Measurements from ENCODE around the gene TSEN2.

Gene TSEN2

GRCh38 chr3:12557473-12558100 is 73.3 kb downstream of the TSEN2 start:
- Mint-ChIP-seq H3K36me3 (ENCODE audit: low read depth) (no peaks in the 10 kb centered on the region), H3K27me3 (ENCODE audit: low read depth) (peaks cover 30% of the 10 kb centered on the region), H3K27ac (peak overlapping the region; percentile 85), H3K4me1 (ENCODE audit: low read depth) (peaks cover 32% of the 10 kb centered on the region), H3K9me3 (no peaks in the 10 kb centered on the region), H3K4me3 (peak overlapping the region; percentile 92)

- Mint-ChIP-seq H3K9me3 (no peaks in the 10 kb centered on the region), H3K27ac (no peak overlapping the region), H3K4me3 (no peak overlapping the region), H3K36me3 (ENCODE audit: low read depth) (no peaks in the 10 kb centered on the region), H3K27me3 (ENCODE audit: low read depth) (peaks cover 22% of the 10 kb centered on the region), H3K4me1 (ENCODE audit: low read depth) (peaks cover 29% of the 10 kb centered on the region)
These were observed 74.4 kb downstream of the TSEN2 start for GRCh38 chr3:12558706-12559105.

- peaks cover 1% of the 10 kb centered on the region for H3K9me3 Mint-ChIP-seq
- no peak overlapping the region for H3K27ac Mint-ChIP-seq
- peaks cover 14% of the 10 kb centered on the region for H3K27me3 Mint-ChIP-seq (ENCODE audit: low read depth)
- peaks cover 2% of the 10 kb centered on the region for H3K36me3 Mint-ChIP-seq (ENCODE audit: low read depth)
- peak overlapping the region; percentile 47 for H3K4me3 Mint-ChIP-seq
- H3K4me1 Mint-ChIP-seq (ENCODE audit: low read depth) = peaks cover 25% of the 10 kb centered on the region
These were observed 75.2 kb downstream of the TSEN2 start for GRCh38 chr3:12559520-12559919.

GRCh38 chr3:12560505-12561190 is 76.4 kb downstream of the TSEN2 start:
- Mint-ChIP-seq H3K27me3 (ENCODE audit: low read depth) (peaks cover 4% of the 10 kb centered on the region), H3K27ac (peak overlapping the region; percentile 5), H3K36me3 (ENCODE audit: low read depth) (peaks cover 9% of the 10 kb centered on the region), H3K4me3 (no peak overlapping the region), H3K9me3 (peaks cover 9% of the 10 kb centered on the region), H3K4me1 (ENCODE audit: low read depth) (peaks cover 24% of the 10 kb centered on the region)

- Mint-ChIP-seq H3K27ac (no peak overlapping the region), H3K27me3 (ENCODE audit: low read depth) (no peaks in the 10 kb centered on the region), H3K4me1 (ENCODE audit: low read depth) (peaks cover 22% of the 10 kb centered on the region), H3K4me3 (no peak overlapping the region), H3K9me3 (peaks cover 14% of the 10 kb centered on the region), H3K36me3 (ENCODE audit: low read depth) (peaks cover 13% of the 10 kb centered on the region)
These were observed 77.1 kb downstream of the TSEN2 start for GRCh38 chr3:12561397-12561796.

GRCh38 chr3:12562451-12562850 is 78.2 kb downstream of the TSEN2 start:
- no peak overlapping the region for H3K27ac Mint-ChIP-seq
- peaks cover 19% of the 10 kb centered on the region for H3K9me3 Mint-ChIP-seq
- H3K36me3 Mint-ChIP-seq (ENCODE audit: low read depth) = peaks cover 19% of the 10 kb centered on the region
- no peak overlapping the region for H3K4me3 Mint-ChIP-seq
- H3K27me3 Mint-ChIP-seq (ENCODE audit: low read depth) = no peaks in the 10 kb centered on the region
- peaks cover 20% of the 10 kb centered on the region for H3K4me1 Mint-ChIP-seq (ENCODE audit: low read depth)

GRCh38 chr3:12566976-12567375 is 82.7 kb downstream of the TSEN2 start:
- Mint-ChIP-seq H3K27ac (no peak overlapping the region), H3K36me3 (ENCODE audit: low read depth) (peaks cover 44% of the 10 kb centered on the region), H3K4me1 (ENCODE audit: low read depth) (peaks cover 5% of the 10 kb centered on the region), H3K4me3 (no peak overlapping the region), H3K9me3 (peaks cover 19% of the 10 kb centered on the region), H3K27me3 (ENCODE audit: low read depth) (no peaks in the 10 kb centered on the region)

GRCh38 chr3:12568747-12569146 is 84.5 kb downstream of the TSEN2 start:
- Mint-ChIP-seq H3K9me3 (peaks cover 19% of the 10 kb centered on the region), H3K27me3 (ENCODE audit: low read depth) (no peaks in the 10 kb centered on the region), H3K27ac (no peak overlapping the region), H3K4me1 (ENCODE audit: low read depth) (peaks cover 5% of the 10 kb centered on the region), H3K36me3 (ENCODE audit: low read depth) (peaks cover 53% of the 10 kb centered on the region), H3K4me3 (no peak overlapping the region)

- Mint-ChIP-seq H3K4me3 (no peak overlapping the region), H3K27ac (no peak overlapping the region), H3K27me3 (ENCODE audit: low read depth) (no peaks in the 10 kb centered on the region), H3K9me3 (peaks cover 15% of the 10 kb centered on the region), H3K36me3 (ENCODE audit: low read depth) (peaks cover 49% of the 10 kb centered on the region), H3K4me1 (ENCODE audit: low read depth) (peaks cover 5% of the 10 kb centered on the region)
These were observed 85.6 kb downstream of the TSEN2 start for GRCh38 chr3:12569836-12570235.

GRCh38 chr3:12571986-12572385 is 87.7 kb downstream of the TSEN2 start:
- Mint-ChIP-seq H3K4me1 (ENCODE audit: low read depth) (no peaks in the 10 kb centered on the region), H3K36me3 (ENCODE audit: low read depth) (peaks cover 52% of the 10 kb centered on the region), H3K27ac (no peak overlapping the region), H3K4me3 (no peak overlapping the region), H3K9me3 (peaks cover under 1% of the 10 kb centered on the region), H3K27me3 (ENCODE audit: low read depth) (no peaks in the 10 kb centered on the region)

- peaks cover 2% of the 10 kb centered on the region for H3K4me1 Mint-ChIP-seq (ENCODE audit: low read depth)
- no peaks in the 10 kb centered on the region for H3K9me3 Mint-ChIP-seq
- H3K4me3 Mint-ChIP-seq = no peak overlapping the region
- no peaks in the 10 kb centered on the region for H3K27me3 Mint-ChIP-seq (ENCODE audit: low read depth)
- peaks cover 55% of the 10 kb centered on the region for H3K36me3 Mint-ChIP-seq (ENCODE audit: low read depth)
- H3K27ac Mint-ChIP-seq = no peak overlapping the region
These were observed 89.9 kb downstream of the TSEN2 start for GRCh38 chr3:12574131-12574530.

- Mint-ChIP-seq H3K9me3 (no peaks in the 10 kb centered on the region), H3K27ac (no peak overlapping the region), H3K27me3 (ENCODE audit: low read depth) (no peaks in the 10 kb centered on the region), H3K36me3 (ENCODE audit: low read depth) (peaks cover 55% of the 10 kb centered on the region), H3K4me1 (ENCODE audit: low read depth) (peaks cover 2% of the 10 kb centered on the region), H3K4me3 (no peak overlapping the region)
These were observed 90.4 kb downstream of the TSEN2 start for GRCh38 chr3:12574661-12575060.

- H3K4me3 Mint-ChIP-seq = no peak overlapping the region
- H3K27me3 Mint-ChIP-seq (ENCODE audit: low read depth) = no peaks in the 10 kb centered on the region
- no peak overlapping the region for H3K27ac Mint-ChIP-seq
- H3K4me1 Mint-ChIP-seq (ENCODE audit: low read depth) = peaks cover 2% of the 10 kb centered on the region
- peaks cover 44% of the 10 kb centered on the region for H3K36me3 Mint-ChIP-seq (ENCODE audit: low read depth)
- no peaks in the 10 kb centered on the region for H3K9me3 Mint-ChIP-seq
These were observed 93.1 kb downstream of the TSEN2 start for GRCh38 chr3:12577379-12577778.

GRCh38 chr3:12578742-12579141 is 94.5 kb downstream of the TSEN2 start:
- H3K9me3 Mint-ChIP-seq = no peaks in the 10 kb centered on the region
- peaks cover 2% of the 10 kb centered on the region for H3K4me1 Mint-ChIP-seq (ENCODE audit: low read depth)
- no peak overlapping the region for H3K4me3 Mint-ChIP-seq
- no peak overlapping the region for H3K27ac Mint-ChIP-seq
- H3K36me3 Mint-ChIP-seq (ENCODE audit: low read depth) = peaks cover 46% of the 10 kb centered on the region
- no peaks in the 10 kb centered on the region for H3K27me3 Mint-ChIP-seq (ENCODE audit: low read depth)

- H3K4me3 Mint-ChIP-seq = no peak overlapping the region
- no peaks in the 10 kb centered on the region for H3K27me3 Mint-ChIP-seq (ENCODE audit: low read depth)
- no peaks in the 10 kb centered on the region for H3K9me3 Mint-ChIP-seq
- no peak overlapping the region for H3K27ac Mint-ChIP-seq
- H3K4me1 Mint-ChIP-seq (ENCODE audit: low read depth) = peaks cover 2% of the 10 kb centered on the region
- H3K36me3 Mint-ChIP-seq (ENCODE audit: low read depth) = peaks cover 51% of the 10 kb centered on the region
These were observed 95.2 kb downstream of the TSEN2 start for GRCh38 chr3:12579456-12579855.

Data from T-helper 1 cell treated with Interleukin-12 subunit alpha and Interleukin-12 subunit beta and Interleukin-4 antibody, amounts not matched to agents 30 μg/mL and 1 μg/mL, for 36 hours (primary cell).